ENCODE measurements around the gene TNKS2. TPM values are rescaled to one million over a fixed set of nuclear protein-coding genes. Genes with fewer than 3 reads are reported as not detected.
"Not testable (repeated sequence)": the region's sequence is repeated elsewhere in the genome, so short reads cannot be mapped to it uniquely, and the experiment has no call there.

TNKS2 gene
- total RNA-seq: 10 to 100 TPM; 13.8 to 22.6 (median 15.2) TPM
- polyA plus RNA-seq: 10 to 100 TPM in 1 of 2 donors, 1 to 10 TPM in 1; 5.2 to 12.4 TPM

GRCh38 chr10:91797874-91798648 lies at the start of gene TNKS2:
TNKS2 (plus strand) TSS chr10:91798426; CDS start chr10:91798691, 265 bp downstream.
- no peaks in the 10 kb centered on the region for H3K27me3 ChIP-seq
- no peaks in the 10 kb centered on the region for H3K9me3 ChIP-seq
- TF ChIP-seq CTCF (IDR thresholded peaks at IDR 0.05): no peak
- no peaks in the 10 kb centered on the region for H3K36me3 ChIP-seq
- intact Hi-C loops (cut with DNase I): no loop called here
- peaks cover 0 to 32% (median 13%) of the 10 kb centered on the region in 3 donors for H3K4me1 ChIP-seq
- H3K27ac ChIP-seq: peak within 1 kb of the TSS; percentile 91 to 98 (median 98)
- H3K4me3 ChIP-seq: peak within 1 kb of the TSS; percentile 79 to 89 (median 80)
- DNase-seq (peak; percentile 91 to 100 (median 94)), ATAC-seq (peak; percentile 86 to 94 (median 94)), FAIRE-seq (no peak)
- 0 to 1% methylated on average over 48 to 64 of the region's 64 CpGs for WGBS, 2 donors

- H3K36me3 ChIP-seq; H3K27ac ChIP-seq; FAIRE-seq; H3K4me1 ChIP-seq; DNase-seq; H3K4me3 ChIP-seq; H3K27me3 ChIP-seq; H3K9me3 ChIP-seq; ATAC-seq; intact Hi-C loops (cut with DNase I): not testable (repeated sequence)
- 87 to 90% methylated on average over 12 to 20 of the region's 20 CpGs for WGBS, 2 donors
These were observed 48.6 kb upstream of the TNKS2 start for GRCh38 chr10:91749592-91749991.

GRCh38 chr10:91756286-91756685 lies 41.9 kb upstream of the TNKS2 start:
- WGBS, 2 donors: 50 to 51% methylated on average over 2 of the region's 2 CpGs
- Histone ChIP-seq H3K27me3 (no peaks in the 10 kb centered on the region), H3K4me3 (no peak overlapping the region), H3K9me3 (no peaks in the 10 kb centered on the region), H3K4me1 (no peaks in the 10 kb centered on the region), H3K36me3 (no peaks in the 10 kb centered on the region), H3K27ac (no peak overlapping the region)
- no peak for FAIRE-seq
- no peak for ATAC-seq
- TF ChIP-seq CTCF (IDR thresholded peaks at IDR 0.05): no peak
- intact Hi-C loops (cut with DNase I): loop anchor here in 1 of 3 donors (5.0 kb wide), 1 partner anchor 161 kb away; no protein-coding TSS in a partner anchor
- DNase-seq: no peak

- no peak for DNase-seq
- Histone ChIP-seq H3K4me3 (no peak overlapping the region), H3K4me1 (no peaks in the 10 kb centered on the region), H3K36me3 (no peaks in the 10 kb centered on the region), H3K27me3 (no peaks in the 10 kb centered on the region), H3K27ac (no peak overlapping the region), H3K9me3 (no peaks in the 10 kb centered on the region)
- 42 to 56% methylated on average over 3 of the region's 3 CpGs for WGBS, 2 donors
- intact Hi-C loops (cut with DNase I): loop anchor here in 1 of 3 donors (5.0 kb wide), 1 partner anchor 159 kb away; no protein-coding TSS in a partner anchor
- peak; percentile 67 to 92 (median 84) for ATAC-seq
- peak; percentile 83 for FAIRE-seq
- peak in 3 of 4 donors; percentile 28 to 32 (median 32) for TF ChIP-seq CTCF (IDR thresholded peaks at IDR 0.05)
These were observed 39.7 kb upstream of the TNKS2 start for GRCh38 chr10:91758303-91759146.

GRCh38 chr10:91759581-91759986 lies 38.6 kb upstream of the TNKS2 start:
- FAIRE-seq (no peak), DNase-seq (no peak), ATAC-seq (no peak)
- H3K4me1 ChIP-seq: no peaks in the 10 kb centered on the region
- no peak for TF ChIP-seq CTCF (IDR thresholded peaks at IDR 0.05)
- H3K36me3 ChIP-seq: no peaks in the 10 kb centered on the region
- 70 to 73% methylated on average over 5 of the region's 5 CpGs for whole genome bisulfite sequencing, 2 donors
- H3K27me3 ChIP-seq: no peaks in the 10 kb centered on the region
- intact Hi-C loops (cut with DNase I): loop anchor here in 1 of 3 donors (5.0 kb wide), 1 partner anchor 158 kb away; no protein-coding TSS in a partner anchor
- no peaks in the 10 kb centered on the region for H3K9me3 ChIP-seq
- no peak overlapping the region for H3K4me3 ChIP-seq
- H3K27ac ChIP-seq: no peak overlapping the region
